Heart left ventricle (tissue), 13 donors: Measurements from ENCODE around the gene PRR7.

Experiments used
- CTCF ChIP-seq, 12 donors: fragments of 200-600 bp; sonication (generic) in 4 of 12; IDR thresholded peaks; one replicate each; pipeline versions ENCODE4 v1.5.0 to v1.8.0; 2018 to 2022; ENCODE audit warnings: antibody characterized with exemption in 12 of 12, mild to moderate bottlenecking in 5 of 12
- POLR2A ChIP-seq, 2 donors: fragments of 450-650 bp; IDR thresholded peaks; one replicate each; pipeline ENCODE4 v1.6.1; 2017; ENCODE audit warnings: antibody characterized with exemption in 2 of 2, mild to moderate bottlenecking in 2 of 2, moderate library complexity in 2 of 2
- donor health status: ischemic (EF 13 %, LVEDD 7.1; RV severe dilation, severe dysfunction).
- donor health status: DM: no; HTN: yes; CAD: no.
- donor health status: DM: no; HTN: no; CAD: no.
- donor health status: ischemic (EF 25% LVEDD 6.9; RV normal size, moderate dysfunction).
- donor health status: ischemic (EF 25% LVEDD 5.7; RV mildly dilated, moderate dysfunction).
- donor health status: ischemic (EF 35%, LVEDD 5.7; RV mildly dilated, moderate dysfunction).
- donor health status: nonischemic (EF 11% LVEDD 7.7; RV severe dilation, severe dysfunction).
- donor health status: DM: yes; HTN: yes; CAD: no.
- donor health status: PGD.
- donor health status: ischemic (EF 29% LVEDD 5.4; RV normal size, mild dysfunction).
- donor health status: nonischemic (EF 23%, LVEDD 6.1; RV moderate dilation, normal function).

GRCh38 chr5:177399997-177400868 lies 46.4 kb upstream of the PRR7 start, which contains the start of gene PFN3:
- TF ChIP-seq CTCF (IDR thresholded peaks at IDR 0.05) (no peak), POLR2A (IDR thresholded peaks at IDR 0.05) (no peak)
